ENCODE measurements around the gene CARTPT.

CARTPT gene

GRCh38 chr5:71700803-71701202, 18.3 kb upstream of the CARTPT start:
- Histone ChIP-seq H3K4me2 (ENCODE audit: low read length) (no peak overlapping the region), H3K9me2 (replicated peaks; ENCODE audit: control insufficient read depth, low read length) (no peaks in the 10 kb centered on the region), H3K9me3 (ENCODE audit: control insufficient read depth, insufficient read depth, low read length) (peaks cover 6% of the 10 kb centered on the region), H3K27ac (ENCODE audit: low read depth, low read length) (no peak overlapping the region), H3K4me1 (ENCODE audit: control insufficient read depth, low read length) (peaks cover 5% of the 10 kb centered on the region; the same call in 1 of the 2 replicates), H3K36me3 (ENCODE audit: control insufficient read depth, low read length) (no peaks in the 10 kb centered on the region), H4K20me1 (ENCODE audit: control insufficient read depth, insufficient read depth, low read depth, low read length) (no peaks in the 10 kb centered on the region), H3K4me3 (ENCODE audit: low read length) (no peak overlapping the region), H3K79me2 (ENCODE audit: control insufficient read depth, low read length) (no peaks in the 10 kb centered on the region), H3F3A (ENCODE audit: control insufficient read depth, insufficient read depth) (no peaks in the 10 kb centered on the region), H3K27me3 (ENCODE audit: control insufficient read depth, low read length) (no peaks in the 10 kb centered on the region)
- no peak for TF ChIP-seq EZH2phosphoT487 (IDR thresholded peaks at IDR 0.05; ENCODE audit: borderline replicate concordance, low read length)
- no peak for TF ChIP-seq CTCF (IDR thresholded peaks at IDR 0.05; ENCODE audit: low read depth, low read length, poor library complexity, severe bottlenecking)

DNA sequence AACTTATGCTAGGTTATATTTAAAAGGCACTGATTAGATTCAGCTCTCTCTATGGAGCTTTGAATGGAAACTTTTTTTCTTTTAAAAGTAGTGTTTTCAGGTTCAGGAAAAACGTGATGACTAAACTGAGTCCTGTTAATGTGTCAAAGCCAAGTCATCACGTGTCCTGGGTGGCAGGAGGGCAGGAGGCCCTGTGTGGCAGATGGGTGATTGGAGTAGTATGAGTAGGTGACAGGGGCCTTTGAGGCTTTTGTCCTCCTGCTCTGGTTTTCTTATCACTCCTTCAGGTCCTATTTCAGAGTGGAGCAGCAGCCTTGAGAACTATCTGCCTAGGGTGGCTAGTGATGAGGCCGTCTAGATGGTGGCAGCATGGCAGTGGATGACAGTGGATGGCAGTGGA, 17.7 kb upstream of the CARTPT start:
- TF ChIP-seq EZH2phosphoT487 (IDR thresholded peaks at IDR 0.05; ENCODE audit: borderline replicate concordance, low read length): no peak
- TF ChIP-seq CTCF (IDR thresholded peaks at IDR 0.05; ENCODE audit: low read depth, low read length, poor library complexity, severe bottlenecking): no peak
- H4K20me1 ChIP-seq (ENCODE audit: control insufficient read depth, insufficient read depth, low read depth, low read length): no peaks in the 10 kb centered on the region
- no peak overlapping the region for H3K27ac ChIP-seq (ENCODE audit: low read depth, low read length)
- H3K9me3 ChIP-seq (ENCODE audit: control insufficient read depth, insufficient read depth, low read length): peaks cover 6% of the 10 kb centered on the region
- H3K4me1 ChIP-seq (ENCODE audit: control insufficient read depth, low read length): peaks cover 5% of the 10 kb centered on the region; the same call in 1 of the 2 replicates
- H3K79me2 ChIP-seq (ENCODE audit: control insufficient read depth, low read length): no peaks in the 10 kb centered on the region
- no peaks in the 10 kb centered on the region for H3K9me2 ChIP-seq (replicated peaks; ENCODE audit: control insufficient read depth, low read length)
- H3K4me3 ChIP-seq (ENCODE audit: low read length): no peak overlapping the region
- H3K36me3 ChIP-seq (ENCODE audit: control insufficient read depth, low read length): no peaks in the 10 kb centered on the region
- no peaks in the 10 kb centered on the region for H3K27me3 ChIP-seq (ENCODE audit: control insufficient read depth, low read length)
- H3F3A ChIP-seq (ENCODE audit: control insufficient read depth, insufficient read depth): no peaks in the 10 kb centered on the region
- no peak overlapping the region for H3K4me2 ChIP-seq (ENCODE audit: low read length)

DNA sequence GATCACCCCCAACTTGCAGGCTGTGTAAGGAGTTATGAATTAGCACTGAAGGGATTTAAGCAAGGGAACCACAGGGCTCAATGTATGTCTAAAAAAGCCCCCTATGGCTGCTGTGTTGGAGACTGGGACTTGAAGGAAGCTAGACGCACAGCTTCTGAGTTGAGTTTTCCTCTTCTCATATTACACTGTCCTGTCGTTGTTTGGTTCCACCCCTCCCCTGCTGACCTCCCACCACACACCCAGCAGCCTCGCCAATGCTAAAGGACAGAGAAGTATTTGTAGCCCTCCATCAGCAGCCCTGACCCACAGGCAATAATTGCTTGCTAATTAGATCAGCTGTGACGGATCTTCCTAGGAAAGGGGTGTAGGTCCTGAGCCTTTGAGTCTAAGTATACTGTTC, 15.1 kb upstream of the CARTPT start:
- Histone ChIP-seq H4K20me1 (ENCODE audit: control insufficient read depth, insufficient read depth, low read depth, low read length) (no peaks in the 10 kb centered on the region), H3K27me3 (ENCODE audit: control insufficient read depth, low read length) (no peaks in the 10 kb centered on the region; the same call in 1 of the 2 replicates), H3K9me2 (replicated peaks; ENCODE audit: control insufficient read depth, low read length) (no peaks in the 10 kb centered on the region), H3K27ac (ENCODE audit: low read depth, low read length) (no peak overlapping the region), H3K79me2 (ENCODE audit: control insufficient read depth, low read length) (no peaks in the 10 kb centered on the region), H3K4me2 (ENCODE audit: low read length) (no peak overlapping the region), H3K4me1 (ENCODE audit: control insufficient read depth, low read length) (no peaks in the 10 kb centered on the region), H3K9me3 (ENCODE audit: control insufficient read depth, insufficient read depth, low read length) (no peaks in the 10 kb centered on the region), H3K4me3 (ENCODE audit: low read length) (no peak overlapping the region), H3K36me3 (ENCODE audit: control insufficient read depth, low read length) (no peaks in the 10 kb centered on the region), H3F3A (ENCODE audit: control insufficient read depth, insufficient read depth) (no peaks in the 10 kb centered on the region)
- TF ChIP-seq CTCF (IDR thresholded peaks at IDR 0.05; ENCODE audit: low read depth, low read length, poor library complexity, severe bottlenecking): no peak
- no peak for TF ChIP-seq EZH2phosphoT487 (IDR thresholded peaks at IDR 0.05; ENCODE audit: borderline replicate concordance, low read length)

Measured in DOHH2 (cell line).